Left hindlimb (tissue), 1 donor: Measurements from ENCODE around the gene PSAP.
A peak's percentile ranks its signal among the peaks of the same experiment; 100 is the strongest.
"Not testable (repeated sequence)": the region's sequence is repeated elsewhere in the genome, so short reads cannot be mapped to it uniquely, and the experiment has no call there.

ENCODE experiments used
- DNase-seq: peaks from one replicate; pipeline ENCODE4 v3.0.0-alpha.2; 2018

The PSAP gene

GRCh38 chr10:71850743-71851464 lies at the start of gene PSAP:
Gene PSAP, minus strand, starts transcription at chr10:71851251. Its CDS starts 30 bp downstream, at chr10:71851221.
- DNase-seq, result peak; percentile 98

GRCh38 chr10:71900441-71901180 lies 49.6 kb upstream of the PSAP start:
- DNase-seq, result no peak

- peak; percentile 50 for DNase-seq
Measured at GRCh38 chr10:71899665-71900412, 48.8 kb upstream of the PSAP start.

GRCh38 chr10:71898346-71898745 lies 47.3 kb upstream of the PSAP start:
- not testable (repeated sequence) for DNase-seq

GRCh38 chr10:71893920-71894319 lies 42.9 kb upstream of the PSAP start:
- no peak for DNase-seq

GRCh38 chr10:71893258-71893815 lies 42.3 kb upstream of the PSAP start:
- no peak for DNase-seq

- no peak for DNase-seq
Measured at GRCh38 chr10:71891437-71891836, 40.4 kb upstream of the PSAP start.

GRCh38 chr10:71889388-71889987 lies 38.4 kb upstream of the PSAP start:
- no peak for DNase-seq

GRCh38 chr10:71888623-71889387 lies 37.8 kb upstream of the PSAP start:
- peak; percentile 73 for DNase-seq

GRCh38 chr10:71888248-71888622 lies 37.2 kb upstream of the PSAP start:
- no peak for DNase-seq

GRCh38 chr10:71887743-71888142 lies 36.7 kb upstream of the PSAP start:
- no peak for DNase-seq

GRCh38 chr10:71882813-71883659 lies 32.0 kb upstream of the PSAP start:
- DNase-seq, result no peak

GRCh38 chr10:71881647-71882355 lies 30.8 kb upstream of the PSAP start:
- DNase-seq, result no peak

- not testable (repeated sequence) for DNase-seq
Measured at GRCh38 chr10:71881307-71881624, 30.2 kb upstream of the PSAP start.

GRCh38 chr10:71880425-71881306 lies 29.6 kb upstream of the PSAP start:
- no peak for DNase-seq

GRCh38 chr10:71878327-71879034 lies 27.4 kb upstream of the PSAP start:
- DNase-seq, result no peak

- DNase-seq, result no peak
Measured at GRCh38 chr10:71877821-71878220, 26.8 kb upstream of the PSAP start.

- DNase-seq, result not testable (repeated sequence)
Measured at GRCh38 chr10:71874680-71875354, 23.8 kb upstream of the PSAP start.
